AG04450 (cell line): ENCODE measurements around the gene DNM2. TPM values are rescaled to one million over a fixed set of nuclear protein-coding genes. Genes with fewer than 3 reads are reported as not detected.

ENCODE experiments used
- CTCF ChIA-PET: fragments of 300-600, 350-600 bp; formaldehyde crosslinking; extraction: SDS; loops from one replicate; lab custom pipeline; 2022; ENCODE audit warnings: antibody characterized with exemption, inconsistent platforms; lab: Charles Lee
- POLR2A ChIA-PET: fragments of 350-600 bp; formaldehyde crosslinking; extraction: SDS; loops from one replicate; lab custom pipeline; 2021; ENCODE audit warnings: antibody characterized with exemption, inconsistent platforms; lab: Yijun Ruan, JAX
- DNase-seq: peaks from one replicate; pipeline ENCODE4 v3.0.0-alpha.2; 2011; ENCODE audit warnings: low read depth, low spot score
- H3K27ac ChIP-seq: one replicate; pipeline ENCODE4 v1.5.1; 2012; ENCODE audit warnings: low read depth, low read length, control low read depth
- H3K27me3 ChIP-seq: one replicate; pipeline ENCODE4 v1.6.0; 2012; ENCODE audit warnings: low read length; ENCODE audit not compliant: control insufficient read depth, insufficient read depth
- H3K4me3 ChIP-seq: 2 replicates; pipeline ENCODE4 v1.5.1; 2011; ENCODE audit warnings: mild to moderate bottlenecking, low read depth, low read length, control low read depth
- H3K9me3 ChIP-seq: 2 replicates; pipeline ENCODE4 v1.5.1; 2012; ENCODE audit warnings: low read length; ENCODE audit not compliant: control insufficient read depth, insufficient read depth
- polyA plus RNA-seq: library from polyadenylated mRNA; depleted of rRNA; stranded (reverse); fragments of >200 nt; gene quantifications from 2 replicates; pipeline ENCODE4 v1.2.3, GENCODE V29; 2011
- TF ChIP-seq, protein P1 (sequence below): IDR thresholded peaks from 2 replicates; pipeline ENCODE4 v1.5.1; 2011; ENCODE audit warnings: low read depth, low read length, control low read depth, inconsistent platforms

DNM2 gene
- polyA plus RNA-seq, 1 experiment, result 36.9 TPM

DNA sequence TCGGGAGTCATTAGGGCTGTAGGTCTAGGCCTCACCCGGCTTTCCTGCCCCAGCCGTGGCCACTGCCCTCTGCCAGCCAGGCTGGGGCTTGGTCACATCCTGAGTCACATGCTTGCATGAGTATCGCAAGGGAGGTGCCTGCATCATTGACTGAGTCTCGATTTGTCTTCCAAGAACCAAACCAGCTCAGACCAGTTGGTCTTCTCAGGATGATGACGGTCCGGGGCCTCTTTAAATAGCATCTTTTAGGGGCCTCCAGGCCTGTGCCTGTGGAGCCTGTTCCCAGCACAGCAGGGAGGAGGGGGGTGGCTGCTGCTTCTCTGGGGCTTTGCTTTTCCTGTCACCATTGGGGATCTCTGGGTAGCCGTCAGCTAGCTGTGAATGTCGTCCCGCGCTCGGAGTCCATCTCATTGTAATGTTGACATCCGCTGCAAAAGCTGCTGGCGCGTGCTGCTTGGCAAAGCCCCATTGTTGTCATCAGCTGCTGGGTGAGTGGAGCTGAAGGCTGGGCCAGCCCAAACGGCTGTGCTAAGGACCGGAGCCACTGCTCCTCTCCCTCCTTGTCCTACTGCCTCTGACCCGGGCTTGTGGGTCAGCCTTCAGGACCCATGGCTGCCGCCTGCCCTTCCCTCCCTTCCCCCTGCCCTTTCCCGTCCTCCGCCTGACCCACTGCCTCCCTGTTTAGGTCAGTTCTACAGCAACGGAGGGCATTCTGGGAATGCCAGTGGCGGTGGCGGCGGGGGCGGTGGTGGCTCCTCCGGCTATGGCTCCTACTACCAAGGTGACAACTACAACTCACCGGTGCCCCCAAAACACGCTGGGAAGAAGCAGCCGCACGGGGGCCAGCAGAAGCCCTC is 31.0 kb upstream of the DNM2 start:
- no peak for DNase-seq
- TF ChIP-seq, protein P1, sequence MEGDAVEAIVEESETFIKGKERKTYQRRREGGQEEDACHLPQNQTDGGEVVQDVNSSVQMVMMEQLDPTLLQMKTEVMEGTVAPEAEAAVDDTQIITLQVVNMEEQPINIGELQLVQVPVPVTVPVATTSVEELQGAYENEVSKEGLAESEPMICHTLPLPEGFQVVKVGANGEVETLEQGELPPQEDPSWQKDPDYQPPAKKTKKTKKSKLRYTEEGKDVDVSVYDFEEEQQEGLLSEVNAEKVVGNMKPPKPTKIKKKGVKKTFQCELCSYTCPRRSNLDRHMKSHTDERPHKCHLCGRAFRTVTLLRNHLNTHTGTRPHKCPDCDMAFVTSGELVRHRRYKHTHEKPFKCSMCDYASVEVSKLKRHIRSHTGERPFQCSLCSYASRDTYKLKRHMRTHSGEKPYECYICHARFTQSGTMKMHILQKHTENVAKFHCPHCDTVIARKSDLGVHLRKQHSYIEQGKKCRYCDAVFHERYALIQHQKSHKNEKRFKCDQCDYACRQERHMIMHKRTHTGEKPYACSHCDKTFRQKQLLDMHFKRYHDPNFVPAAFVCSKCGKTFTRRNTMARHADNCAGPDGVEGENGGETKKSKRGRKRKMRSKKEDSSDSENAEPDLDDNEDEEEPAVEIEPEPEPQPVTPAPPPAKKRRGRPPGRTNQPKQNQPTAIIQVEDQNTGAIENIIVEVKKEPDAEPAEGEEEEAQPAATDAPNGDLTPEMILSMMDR, result no peak
- Histone ChIP-seq H3K4me3 (no peak overlapping the region), H3K9me3 (no peaks in the 10 kb centered on the region), H3K27me3 (no peaks in the 10 kb centered on the region), H3K27ac (no peak overlapping the region)
- POLR2A ChIA-PET, result no interaction called here
- CTCF ChIA-PET, result no interaction called here

- no peaks in the 10 kb centered on the region for H3K27me3 ChIP-seq
- no peak for DNase-seq
- TF ChIP-seq, protein P1, result no peak
- H3K9me3 ChIP-seq, result no peaks in the 10 kb centered on the region
- ChIA-PET CTCF (no interaction called here), POLR2A (no interaction called here)
- no peak overlapping the region for H3K27ac ChIP-seq
- no peak overlapping the region for H3K4me3 ChIP-seq
Measured at GRCh38 chr19:10687518-10688288, 30.2 kb upstream of the DNM2 start.

- Histone ChIP-seq H3K4me3 (no peak overlapping the region), H3K27me3 (no peaks in the 10 kb centered on the region), H3K9me3 (no peaks in the 10 kb centered on the region), H3K27ac (no peak overlapping the region)
- ChIA-PET CTCF (no interaction called here), POLR2A (interaction anchor here (0.6 kb wide), 1 partner anchor 14 kb away, joined by 6 read pairs; no protein-coding TSS in a partner anchor)
- DNase-seq, result no peak
- TF ChIP-seq, protein P1, result no peak
Measured at GRCh38 chr19:10688545-10689280, 29.2 kb upstream of the DNM2 start.

- ChIA-PET POLR2A (no interaction called here), CTCF (interaction anchor here (1.5 kb wide), 1 partner anchor 9 kb away, joined by 5 read pairs; no protein-coding TSS in a partner anchor)
- Histone ChIP-seq H3K27ac (no peak overlapping the region), H3K27me3 (no peaks in the 10 kb centered on the region), H3K4me3 (no peak overlapping the region), H3K9me3 (no peaks in the 10 kb centered on the region)
- TF ChIP-seq, protein P1, result no peak
- DNase-seq, result no peak
Measured at GRCh38 chr19:10690341-10690781, 27.5 kb upstream of the DNM2 start.
